DMS 273 treated with DMSO at 0.1 percent for 48 hours (cell line): ENCODE data around the gene PCBP2.

Experiments
- DNase-seq: peaks from one replicate; lab custom pipeline; 2025; lab: John Stamatoyannopoulos, UW

Gene PCBP2

DNA sequence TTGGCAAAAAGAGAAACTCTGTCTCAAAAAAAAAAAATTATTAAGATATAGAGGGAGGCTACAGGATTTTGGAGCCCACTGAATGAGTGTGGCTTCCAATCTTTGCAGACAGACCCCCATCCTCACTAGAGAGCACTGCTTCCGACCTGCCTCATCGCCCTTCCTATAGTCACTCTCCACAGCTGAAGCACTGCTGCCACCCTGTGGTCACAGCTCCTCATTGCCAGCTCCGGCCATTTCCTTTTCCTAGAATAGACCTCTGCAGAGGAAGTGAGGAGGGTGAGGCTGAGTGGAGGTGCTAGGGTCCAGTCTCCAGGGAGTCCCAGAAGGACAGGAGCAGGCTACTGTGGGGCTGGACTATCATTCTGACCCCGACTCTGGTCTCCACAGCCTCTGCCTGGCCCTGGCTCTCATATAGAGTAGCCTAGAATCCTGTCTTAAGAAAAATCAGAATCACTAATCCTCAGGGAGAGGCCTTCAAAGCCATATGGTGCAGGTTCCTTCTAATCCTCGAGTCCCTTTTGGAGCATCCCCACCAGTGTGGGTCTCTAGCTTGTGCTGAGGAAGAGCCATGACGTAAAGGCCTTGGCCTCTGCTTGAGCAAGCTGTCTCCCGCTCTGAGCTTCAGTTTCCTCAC lies 56.8 kb downstream of the PCBP2 start:
- no peak for DNase-seq

DNA sequence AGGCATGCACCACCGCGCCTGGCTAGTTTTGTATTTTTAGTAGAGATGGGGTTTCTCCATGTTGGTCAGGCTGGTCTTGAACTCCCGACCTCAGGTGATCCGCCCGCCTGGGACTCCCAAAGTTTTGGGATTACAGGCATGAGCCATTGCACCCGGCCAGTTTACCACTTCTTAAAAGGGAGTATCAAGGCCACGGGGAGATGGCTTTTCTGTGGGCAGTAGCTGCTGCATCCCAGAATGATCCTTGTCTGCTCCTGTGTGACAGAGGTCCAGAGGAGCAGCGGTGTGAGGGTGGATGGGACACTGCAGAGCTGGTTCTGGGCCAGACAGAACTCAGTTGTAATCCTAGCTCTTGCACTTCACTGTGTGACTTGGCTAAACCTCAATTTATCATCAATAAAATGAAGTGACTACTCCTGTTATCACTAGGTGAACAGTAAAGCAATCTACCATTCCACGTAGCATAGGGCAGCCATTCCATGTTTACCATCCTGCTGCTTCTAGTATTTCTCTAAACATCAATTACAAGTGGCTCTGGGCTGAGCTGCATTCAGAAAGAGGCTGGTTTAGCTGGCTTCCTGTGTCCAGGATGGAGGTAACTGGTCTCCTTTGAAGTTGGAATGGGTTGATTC lies 58.4 kb downstream of the PCBP2 start:
- DNase-seq: no peak

DNA sequence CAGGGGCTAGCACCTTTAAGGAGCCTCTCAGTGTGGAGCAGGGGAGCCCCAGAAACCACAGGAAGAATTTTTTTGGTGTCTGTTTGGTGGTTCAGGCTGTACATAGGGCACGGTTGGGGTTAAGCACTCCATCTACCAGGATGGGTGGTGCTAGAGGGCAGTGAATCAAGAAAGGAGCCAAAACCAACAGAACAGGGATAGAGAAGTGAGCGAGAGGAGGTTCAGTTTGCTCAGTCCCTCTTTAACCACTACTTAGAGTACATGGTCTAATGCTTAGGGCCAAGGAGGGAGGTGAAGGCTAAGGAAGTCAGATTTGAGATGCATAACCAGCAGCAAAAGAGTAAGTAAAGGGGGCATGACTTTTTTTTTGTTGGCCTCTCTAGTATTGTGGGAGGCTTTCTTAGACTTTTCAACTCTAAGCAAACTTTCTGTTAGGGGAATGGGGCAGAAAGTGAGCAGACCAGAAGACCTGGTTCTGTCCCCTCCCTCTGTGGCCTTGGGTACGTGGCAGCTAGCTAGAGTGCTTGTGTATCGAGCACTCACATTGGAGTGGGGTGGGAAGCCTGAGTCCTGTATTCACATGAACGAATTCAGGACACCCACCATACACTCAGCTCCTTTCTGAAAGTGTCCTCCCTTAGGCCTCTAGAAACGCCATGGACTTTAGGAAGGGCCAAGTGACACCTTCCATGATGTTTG lies 62.0 kb downstream of the PCBP2 start:
- DNase-seq: no peak

DNA sequence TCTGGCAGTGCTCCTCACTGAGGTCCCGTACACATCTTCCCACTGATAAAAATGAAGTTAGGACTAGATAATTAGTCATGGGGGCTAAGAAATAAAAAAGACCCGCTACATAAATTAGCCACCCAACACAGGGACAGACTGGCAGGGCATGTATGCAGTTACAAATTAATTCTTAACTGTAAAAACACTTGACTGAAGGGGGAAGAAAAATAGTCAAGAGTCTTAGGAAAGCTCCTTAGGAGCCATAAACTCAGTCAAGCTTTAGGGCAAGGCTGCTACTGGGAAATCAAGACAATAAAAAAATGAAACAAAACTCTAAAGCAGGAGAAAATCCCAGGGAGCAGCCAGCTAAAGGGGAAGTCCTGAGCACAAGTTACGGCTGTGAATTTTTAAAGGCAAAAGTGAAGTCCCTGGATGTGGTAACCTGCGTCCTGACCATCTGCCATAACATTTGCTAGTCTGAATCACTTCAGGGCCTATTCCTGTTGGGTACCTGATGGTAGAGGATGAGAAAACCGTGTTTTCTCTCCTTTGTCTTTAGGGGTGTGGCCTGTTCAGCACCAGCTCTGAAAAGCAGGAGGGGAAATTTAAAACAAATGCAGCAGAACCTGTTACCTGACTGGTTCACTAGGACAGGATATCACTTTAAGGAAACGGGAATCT lies 62.9 kb downstream of the PCBP2 start:
- peak; percentile 10 for DNase-seq

DNA sequence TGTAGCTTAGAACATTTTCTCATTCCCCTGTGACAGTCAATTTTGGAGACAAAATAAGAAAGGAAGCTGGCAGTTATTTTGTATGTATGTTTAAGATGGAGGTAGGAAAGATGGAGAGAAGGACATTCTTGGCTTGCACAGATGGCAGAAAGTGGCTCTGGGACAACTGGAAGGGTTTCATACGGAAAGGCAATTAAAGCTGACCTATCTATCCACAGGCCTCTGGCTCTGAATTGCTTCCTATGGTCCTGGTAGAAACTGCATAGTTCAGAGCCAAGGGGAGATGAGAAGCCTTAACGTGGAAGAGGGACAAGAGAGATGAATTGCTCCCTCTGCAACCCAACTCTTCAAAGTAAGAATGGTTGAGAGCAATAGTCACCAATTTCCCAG lies 63.4 kb downstream of the PCBP2 start:
- no peak for DNase-seq

DNA sequence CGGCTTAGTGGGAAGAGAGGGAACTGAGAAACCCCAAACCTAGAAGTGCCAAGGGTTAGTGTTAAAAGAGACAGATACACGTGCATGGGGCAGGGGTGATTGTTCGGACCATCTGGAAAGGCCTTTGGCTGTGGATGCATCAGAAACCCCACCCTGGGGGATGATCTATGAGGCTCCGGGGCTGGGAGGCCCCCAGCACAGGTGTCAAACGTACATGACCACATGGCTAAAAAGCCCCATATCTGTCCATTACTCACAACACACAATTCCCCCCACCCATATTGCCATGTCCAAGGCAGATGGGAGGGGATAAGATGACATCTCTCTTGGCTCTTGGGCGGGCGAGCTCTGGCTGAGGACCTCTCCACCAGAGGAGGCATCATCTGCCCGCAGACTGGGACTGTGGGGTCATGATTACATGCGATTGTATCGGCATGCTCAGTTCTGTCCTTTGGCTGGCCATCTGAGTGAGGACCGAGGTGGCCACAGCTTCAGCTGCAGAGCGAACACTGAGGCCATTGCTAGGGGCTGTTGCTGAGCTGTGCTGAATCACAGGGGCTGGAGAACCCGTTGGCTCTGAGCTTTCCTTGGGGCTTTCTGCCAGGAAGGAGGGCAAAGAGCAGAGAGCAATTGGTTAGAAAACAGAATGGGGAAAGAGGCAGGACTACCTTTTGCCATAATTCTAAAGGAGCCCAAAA lies 65.0 kb downstream of the PCBP2 start:
- no peak for DNase-seq

DNA sequence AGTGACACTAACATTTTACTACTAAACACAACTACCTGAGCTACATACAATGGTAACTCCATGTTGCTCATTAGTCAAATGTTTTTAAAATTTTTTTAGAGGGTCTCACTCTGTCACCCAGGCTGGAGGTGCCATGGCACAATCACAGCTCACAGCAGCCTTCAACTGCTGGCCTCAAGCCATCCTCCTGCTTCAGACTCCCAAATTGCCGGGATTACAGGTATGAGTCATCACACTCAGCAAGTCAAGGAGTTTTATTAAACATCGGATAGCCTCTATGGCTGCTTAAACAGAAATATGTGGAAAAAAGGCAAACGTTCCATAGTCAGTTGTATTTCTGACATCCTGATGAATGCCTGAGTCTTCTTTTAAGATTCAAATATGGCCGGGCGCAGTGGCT lies 66.5 kb downstream of the PCBP2 start:
- no peak for DNase-seq

DNA sequence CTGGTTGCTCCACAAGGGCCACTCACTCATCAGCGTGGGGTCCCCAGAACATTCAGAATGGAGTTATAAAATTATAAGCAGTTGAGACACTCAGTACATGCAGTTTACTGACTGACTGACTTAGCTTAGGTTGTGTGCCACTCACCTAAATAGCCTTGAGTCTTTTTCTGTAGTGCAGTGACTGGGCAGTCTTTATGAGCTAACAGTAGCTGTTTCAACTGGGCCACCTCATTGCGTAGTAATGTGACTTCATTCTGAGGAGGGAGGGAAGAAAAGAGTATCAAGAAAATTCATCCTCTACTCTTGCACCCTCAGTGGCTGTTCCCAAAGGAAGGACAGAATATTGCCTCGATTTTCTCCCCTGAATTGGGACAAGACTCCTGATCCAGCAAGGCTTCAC lies 71.2 kb downstream of the PCBP2 start:
- DNase-seq: no peak

DNA sequence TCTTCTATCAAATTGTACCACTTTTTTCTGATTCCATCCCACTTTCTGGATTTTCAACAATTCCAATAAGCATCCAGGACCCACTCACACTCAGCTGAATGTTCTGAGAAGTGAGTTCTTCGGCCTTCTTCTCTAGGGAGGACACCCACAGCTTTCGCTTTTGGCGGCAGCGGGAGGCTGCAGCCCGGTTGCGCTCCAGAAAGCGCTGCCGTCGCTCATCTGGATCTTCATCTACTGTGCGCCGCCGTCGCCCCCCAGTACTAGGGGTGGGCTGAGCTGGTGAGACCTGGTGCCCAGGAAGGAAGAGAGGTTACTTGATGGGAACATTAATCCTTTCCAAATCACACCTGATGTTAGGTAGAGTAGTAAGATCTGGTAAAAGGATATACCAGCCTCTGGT lies 72.6 kb downstream of the PCBP2 start:
- DNase-seq: no peak

DNA sequence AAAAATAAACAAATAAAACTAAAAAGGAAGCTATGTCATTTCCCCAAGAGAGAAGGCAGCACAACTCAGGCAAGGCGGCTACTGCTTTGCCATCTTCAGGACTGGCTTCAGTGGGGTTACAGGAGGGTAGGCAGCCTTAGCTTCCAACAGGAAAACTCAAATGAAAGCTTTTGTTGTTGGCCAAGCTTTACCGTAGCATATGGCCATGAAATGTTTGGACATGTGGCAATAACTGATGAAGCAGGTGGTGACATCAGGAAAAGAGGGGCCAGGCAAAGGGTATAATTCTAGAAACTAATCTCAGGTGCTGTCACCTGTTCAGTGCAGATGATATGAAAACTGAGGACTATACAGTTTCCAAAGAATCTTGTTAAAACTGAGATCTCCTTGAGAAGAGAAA lies 78.2 kb downstream of the PCBP2 start:
- DNase-seq: peak; percentile 40
